H1 (cell line): Measurements from ENCODE around the gene VPS13C. TPM values are rescaled to one million over a fixed set of nuclear protein-coding genes. Genes with fewer than 3 reads are reported as not detected.

ENCODE experiments used
- CTCF ChIA-PET: fragments of 300-600 bp; sonication (Branson Sonifier 250); formaldehyde crosslinking; loops from one replicate; lab custom pipeline; 2021; ENCODE audit not compliant: partially characterized antibody; lab: Charles Lee
- POLR2A ChIA-PET: fragments of 300-600 bp; sonication (Branson Sonifier 250); formaldehyde crosslinking; loops from one replicate; lab custom pipeline; 2021; ENCODE audit warnings: inconsistent platforms; ENCODE audit not compliant: partially characterized antibody; lab: Charles Lee
- DNase-seq, 2 experiments: peaks; one replicate each; pipeline versions ENCODE4 v3.0.0 to v3.0.0-alpha.2; 2010 to 2022; ENCODE audit warnings: low spot score in 2 of 2, low read depth in 1 of 2, mixed read lengths in 1 of 2
- FAIRE-seq: peaks from 2 replicates; lab custom pipeline; 2011; peaks lifted over from hg19 to GRCh38; lab: Jason Lieb, UNC
- H2AFZ ChIP-seq: 2 replicates; pipeline ENCODE4 v1.8.1; 2012; ENCODE audit warnings: low read length, inconsistent platforms
- H2AK5ac ChIP-seq: 2 replicates; pipeline ENCODE4 v1.6.1; 2013; ENCODE audit warnings: low read depth, low read length
- H2BK120ac ChIP-seq: replicated peaks from 2 replicates; pipeline ENCODE3; 2013; ENCODE audit warnings: low read depth, low read length, inconsistent platforms
- H2BK12ac ChIP-seq: 2 replicates; pipeline ENCODE4 v1.6.1; 2013; ENCODE audit warnings: low read depth, low read length
- H2BK15ac ChIP-seq: 2 replicates; pipeline ENCODE4 v1.6.1; 2013; ENCODE audit warnings: low read length
- H2BK20ac ChIP-seq: 2 replicates; pipeline ENCODE4 v1.6.1; 2013; ENCODE audit warnings: low read length
- H2BK5ac ChIP-seq: 2 replicates; pipeline ENCODE4 v1.6.1; 2013; ENCODE audit warnings: low read depth, low read length
- H3K14ac ChIP-seq: 2 replicates; pipeline ENCODE4 v1.6.1; 2013; ENCODE audit warnings: inconsistent platforms; ENCODE audit not compliant: insufficient read length
- H3K18ac ChIP-seq: 2 replicates; pipeline ENCODE4 v1.6.1; 2013; ENCODE audit warnings: low read length; ENCODE audit errors: extremely low read depth
- H3K23ac ChIP-seq: 2 replicates; pipeline ENCODE4 v1.6.1; 2013; ENCODE audit warnings: inconsistent platforms; ENCODE audit not compliant: insufficient read length
- H3K23me2 ChIP-seq: 2 replicates; pipeline ENCODE4 v1.6.1; 2013; ENCODE audit warnings: low read depth, low read length
- H3K27ac ChIP-seq: 2 replicates; pipeline ENCODE4 v1.6.1; 2011; ENCODE audit warnings: low read depth, low read length, inconsistent platforms
- H3K27me3 ChIP-seq, 4 experiments: replicated peaks in 1 of 4; 1 replicate in 1 of 4; 2 replicates in 3 of 4; pipeline versions ENCODE4 v1.6.1 to v1.8.1; 2011 to 2013; ENCODE audit warnings: low read length in 3 of 4, mild to moderate bottlenecking in 3 of 4, inconsistent platforms in 2 of 4, mixed read lengths in 2 of 4, moderate library complexity in 1 of 4; ENCODE audit not compliant: control insufficient read depth in 3 of 4, insufficient read depth in 3 of 4; ENCODE audit errors: extremely low read depth in 1 of 4
- H3K36me3 ChIP-seq, 4 experiments: 2 replicates each; pipeline versions ENCODE4 v1.6.1 to v1.8.1; 2011 to 2013; ENCODE audit warnings: mild to moderate bottlenecking in 4 of 4, low read length in 3 of 4, moderate library complexity in 2 of 4, control low read depth in 1 of 4, inconsistent platforms in 1 of 4; ENCODE audit not compliant: insufficient read depth in 4 of 4, control insufficient read depth in 2 of 4
- H3K4ac ChIP-seq: replicated peaks from 2 replicates; pipeline ENCODE3; 2013; ENCODE audit warnings: low read length, low read depth, mixed read lengths, inconsistent platforms; ENCODE audit not compliant: insufficient read length
- H3K4me1 ChIP-seq, 4 experiments: replicated peaks in 1 of 4; 1 replicate in 1 of 4; 2 replicates in 3 of 4; pipeline versions ENCODE4 v1.6.1 to v1.8.1; 2011 to 2013; ENCODE audit warnings: low read length in 3 of 4, inconsistent platforms in 2 of 4, mixed read lengths in 1 of 4; ENCODE audit not compliant: insufficient read depth in 4 of 4, control insufficient read depth in 3 of 4
- H3K4me2 ChIP-seq, 2 experiments: 2 replicates each; pipeline versions ENCODE4 v1.6.1 to v1.8.1; 2011 to 2013; ENCODE audit warnings: low read depth in 2 of 2, low read length in 2 of 2, control low read depth in 1 of 2, inconsistent platforms in 1 of 2, mild to moderate bottlenecking in 1 of 2; ENCODE audit not compliant: insufficient read depth in 1 of 2
- H3K4me3 ChIP-seq, 4 experiments: fragments of 200-600, 300-600 bp in 1 of 4; sonication (generic), shearing (Covaris generic), sonication (Bioruptor Twin) in 1 of 4; 2 replicates each; pipeline versions ENCODE4 v1.5.1 to v1.8.1; 2011 to 2016; ENCODE audit warnings: low read length in 4 of 4, low read depth in 3 of 4, control low read depth in 2 of 4, inconsistent platforms in 2 of 4, mild to moderate bottlenecking in 2 of 4, mixed read lengths in 1 of 4, moderate library complexity in 1 of 4; ENCODE audit not compliant: insufficient read depth in 2 of 4; ENCODE audit errors: extremely low read depth in 1 of 4
- H3K56ac ChIP-seq: replicated peaks from 2 replicates; pipeline ENCODE3; 2013; ENCODE audit warnings: low read depth, mild to moderate bottlenecking, mixed read lengths, low read length, inconsistent platforms; ENCODE audit not compliant: insufficient read length
- H3K79me1 ChIP-seq: 2 replicates; pipeline ENCODE4 v1.6.1; 2013; ENCODE audit warnings: low read depth, low read length, control low read depth
- H3K79me2 ChIP-seq, 2 experiments: 2 replicates each; pipeline versions ENCODE4 v1.6.1 to v1.8.1; 2012 to 2013; ENCODE audit warnings: low read length in 2 of 2, mild to moderate bottlenecking in 2 of 2, inconsistent platforms in 1 of 2; ENCODE audit not compliant: insufficient read depth in 2 of 2, control insufficient read depth in 1 of 2
- H3K9ac ChIP-seq, 4 experiments: replicated peaks in 1 of 4; 1 replicate in 1 of 4; 2 replicates in 3 of 4; pipeline versions ENCODE4 v1.6.1 to v1.8.1; 2011 to 2013; ENCODE audit warnings: low read depth in 3 of 4, low read length in 3 of 4, control low read depth in 2 of 4, mild to moderate bottlenecking in 2 of 4, moderate library complexity in 2 of 4, inconsistent platforms in 1 of 4; ENCODE audit errors: extremely low read depth in 1 of 4
- H3K9me3 ChIP-seq, 2 experiments: 2 replicates each; pipeline versions ENCODE4 v1.6.1 to v1.8.1; 2012 to 2013; ENCODE audit warnings: mild to moderate bottlenecking in 2 of 2, moderate library complexity in 2 of 2, control low read depth in 1 of 2, inconsistent platforms in 1 of 2, low read depth in 1 of 2, low read length in 1 of 2, mixed read lengths in 1 of 2; ENCODE audit not compliant: insufficient read depth in 2 of 2
- H4K20me1 ChIP-seq, 2 experiments: replicated peaks in 1 of 2; 2 replicates each; pipeline versions ENCODE3 to v1.8.1; 2011 to 2013; ENCODE audit warnings: inconsistent platforms in 2 of 2, low read length in 2 of 2, mild to moderate bottlenecking in 1 of 2; ENCODE audit not compliant: insufficient read depth in 2 of 2, control insufficient read depth in 1 of 2
- H4K5ac ChIP-seq: 2 replicates; pipeline ENCODE4 v1.6.1; 2013; ENCODE audit warnings: low read length, low read depth, mixed read lengths, inconsistent platforms; ENCODE audit not compliant: insufficient read length
- H4K8ac ChIP-seq: 2 replicates; pipeline ENCODE4 v1.8.0; 2013; ENCODE audit warnings: mild to moderate bottlenecking, moderate library complexity, low read length, inconsistent platforms; ENCODE audit not compliant: insufficient read depth; ENCODE audit errors: extremely low read depth
- H4K91ac ChIP-seq: replicated peaks from 2 replicates; pipeline ENCODE3; 2013; ENCODE audit warnings: low read length, mixed read lengths, inconsistent platforms; ENCODE audit not compliant: insufficient read length
- CBX5 ChIP-seq: fragments of 300-800, 300-1000 bp; sonication (generic); IDR thresholded peaks from 2 replicates; pipeline ENCODE4 v1.7.1; 2016; ENCODE audit warnings: antibody characterized with exemption, low read length, low read depth
- CBX8 ChIP-seq: fragments of 300-800, 300-1000 bp; sonication (generic); IDR thresholded peaks from 2 replicates; pipeline ENCODE4 v1.7.1; 2016; ENCODE audit warnings: low read depth, low read length, borderline replicate concordance
- CTCF ChIP-seq, 3 experiments: IDR thresholded peaks; 1 replicate in 2 of 3; 2 replicates in 1 of 3; pipeline versions ENCODE4 v1.5.1 to v1.6.1; 2011; ENCODE audit warnings: low read length in 3 of 3, mild to moderate bottlenecking in 3 of 3, inconsistent platforms in 2 of 3, low read depth in 1 of 3, moderate library complexity in 1 of 3; ENCODE audit not compliant: insufficient read depth in 1 of 3; ENCODE audit errors: control extremely low read depth in 1 of 3
- MAX ChIP-seq: IDR thresholded peaks from 2 replicates; pipeline ENCODE4 v1.6.1; 2012; ENCODE audit warnings: inconsistent platforms
- PHF8 ChIP-seq: fragments of 200-600 bp; sonication (generic); conservative IDR thresholded peaks from 2 replicates; pipeline ENCODE4 v1.7.1; 2012; ENCODE audit warnings: low read depth, mild to moderate bottlenecking, inconsistent platforms, low read length, moderate library complexity
- POU5F1 ChIP-seq: IDR thresholded peaks from 2 replicates; pipeline ENCODE4 v1.6.1; 2011; ENCODE audit warnings: low read depth, mild to moderate bottlenecking, low read length, moderate library complexity
- SIRT6 ChIP-seq: IDR thresholded peaks from one replicate; pipeline ENCODE4 v1.7.1; 2012; ENCODE audit warnings: low read length, inconsistent platforms
- SRF ChIP-seq: IDR thresholded peaks from 2 replicates; pipeline ENCODE4 v1.6.1; 2011; ENCODE audit warnings: mild to moderate bottlenecking, low read depth, low read length, moderate library complexity
- TAF7 ChIP-seq: optimal IDR thresholded peaks from 2 replicates; pipeline ENCODE3; 2011; ENCODE audit warnings: low read depth, mild to moderate bottlenecking, inconsistent platforms, low read length, moderate library complexity, borderline replicate concordance
- WGBS, 2 experiments: shearing (Covaris generic) in 1 of 2; methylation state at CpG; one replicate each; pipeline versions ENCODE4 v1.1.6 to v1.1.7; 2013 to 2015; ENCODE audit warnings: low lambda C conversion rate in 2 of 2, mixed read lengths in 2 of 2, inconsistent platforms in 1 of 2, low coverage in 1 of 2, missing lambda C conversion rate in 1 of 2; ENCODE audit not compliant: insufficient replicate concordance in 2 of 2, insufficient coverage in 1 of 2, insufficient read length in 1 of 2; ENCODE audit errors: extremely low coverage in 1 of 2, missing lambda C conversion rate in 1 of 2; 5-methylcytosine and 5-hydroxymethylcytosine counted together
- polyA plus RNA-seq, 7 experiments: library from polyadenylated mRNA; depleted of rRNA in 3 of 7; stranded (reverse) in 5 of 7; unstranded in 2 of 7; fragments of >200 nt in 5 of 7; fragments of 200-250 nt in 2 of 7; gene quantifications; 1 replicate in 5 of 7; 2 replicates in 1 of 7; 4 replicates in 1 of 7; pipeline versions ENCODE4 v1.2.1 to v1.2.3, GENCODE V29; 2011 to 2013; ENCODE audit warnings: missing spikeins in 2 of 7, mixed read lengths in 2 of 7
- total RNA-seq: library from RNA; stranded (reverse); fragmentation: NEBNext Ultra II Directional; extraction: Animal tissue kit (Norgen Biotek cat#: 25700); gene quantifications from 2 replicates; pipeline ENCODE4 v1.2.1, GENCODE V29; 2021

The VPS13C gene
- total and polyA plus RNA-seq, 2 of the 8 experiments (the other 6 are each of a cell fraction or from before 2014, with no cell fraction given) = 4.8 to 18.8 TPM

GRCh38 chr15:62068071-62068809, 8.0 kb upstream of the VPS13C start:
- no peak overlapping the region for H3K56ac ChIP-seq
- H4K91ac ChIP-seq = no peak overlapping the region
- H3K79me2 ChIP-seq = no peaks in the 10 kb centered on the region
- no peak overlapping the region for H2BK15ac ChIP-seq
- no peaks in the 10 kb centered on the region for H3K9me3 ChIP-seq
- H3K27ac ChIP-seq = no peak overlapping the region
- H3K18ac ChIP-seq = no peak overlapping the region
- FAIRE-seq (no peak), DNase-seq (peak in 1 of 2 experiments; percentile 71)
- H2BK120ac ChIP-seq = no peak overlapping the region
- peak overlapping the region; percentile 62 to 63 for H3K4me2 ChIP-seq
- no peak overlapping the region for H3K14ac ChIP-seq
- POLR2A ChIA-PET = no interaction called here
- 4% methylated on average over 84 of the region's 103 CpGs; no CpG with 5 or more reads in 1 of the 2 experiments for WGBS, 2 experiments
- H3K36me3 ChIP-seq = no peaks in the 10 kb centered on the region
- no peak overlapping the region for H3K4ac ChIP-seq
- CTCF ChIA-PET = interaction anchor here (1.4 to 2.3 kb wide), 2 partner anchors 71 to 239 kb away, joined by 3 to 7 read pairs; no protein-coding TSS in a partner anchor
- H2BK20ac ChIP-seq = no peak overlapping the region
- no peaks in the 10 kb centered on the region for H3K79me1 ChIP-seq
- H3K27me3 ChIP-seq = peaks cover 15 to 45% (median 35%) of the 10 kb centered on the region in 4 experiments
- H2BK5ac ChIP-seq = no peak overlapping the region
- peaks cover 3 to 7% (median 6%) of the 10 kb centered on the region in 4 experiments; a peak in 4 of 7 replicates for H3K4me1 ChIP-seq
- H4K8ac ChIP-seq = no peak overlapping the region
- H2AK5ac ChIP-seq = no peak overlapping the region
- H3K4me3 ChIP-seq = peak overlapping the region; percentile 9 to 56 (median 12); a peak in 7 of 8 replicates
- H3K23ac ChIP-seq = no peak overlapping the region
- H4K20me1 ChIP-seq = peaks cover 0 to 5% of the 10 kb centered on the region in 2 experiments
- peak overlapping the region in 1 of 4 experiments; percentile 69; a peak in 1 of 7 replicates for H3K9ac ChIP-seq
- no peak overlapping the region for H4K5ac ChIP-seq
- H3K23me2 ChIP-seq = peaks cover 9% of the 10 kb centered on the region; the same call in 1 of the 2 replicates
- no peak overlapping the region for H2BK12ac ChIP-seq
- no peak overlapping the region for H2AFZ ChIP-seq
- TF ChIP-seq SIRT6 = no peak
- TF ChIP-seq CTCF (IDR thresholded peaks at IDR 0.05; ENCODE audit: control extremely low read depth in 1 of 3, insufficient read depth in 1 of 3, low read depth in 1 of 3, low read length in 3 of 3) = peak in 1 of 3 experiments; percentile 13; a peak in 1 of 4 replicates
- no peak for TF ChIP-seq CBX5
- no peak for TF ChIP-seq TAF7
- TF ChIP-seq MAX = peak; percentile 64
- TF ChIP-seq POU5F1 = no peak
- TF ChIP-seq SRF = no peak
- TF ChIP-seq CBX8 = no peak
- no peak for TF ChIP-seq PHF8
